ENCODE data around the gene LDB2. TPM values are rescaled to one million over a fixed set of nuclear protein-coding genes. Genes with fewer than 3 reads are reported as not detected.

Gene LDB2
- total RNA-seq, 1 experiment from 2014 or later = not detected

GRCh38 chr4:16555156-16555555 is 343.3 kb downstream of the LDB2 start:
- Histone ChIP-seq H3K79me2 (ENCODE audit: low read length) (no peaks in the 10 kb centered on the region), H2AFZ (ENCODE audit: low read length) (no peak overlapping the region), H3K4me2 (ENCODE audit: low read length) (no peak overlapping the region), H3K36me3 (ENCODE audit: low read depth, low read length) (no peaks in the 10 kb centered on the region), H3K27me3 (ENCODE audit: low read length) (no peaks in the 10 kb centered on the region), H3K9me2 (replicated peaks; ENCODE audit: low read length) (no peaks in the 10 kb centered on the region), H4K20me1 (ENCODE audit: low read length) (no peaks in the 10 kb centered on the region), H3K27ac (ENCODE audit: low read length) (no peak overlapping the region), H3F3A (ENCODE audit: low read length, unreplicated experiment) (no peaks in the 10 kb centered on the region), H3K4me3 (ENCODE audit: low read length) (no peak overlapping the region), H3K4me1 (ENCODE audit: insufficient read depth, low read length) (no peaks in the 10 kb centered on the region), H3K9me3 (ENCODE audit: low read length) (no peaks in the 10 kb centered on the region), H3K9ac (ENCODE audit: low read length) (no peak overlapping the region)
- no TSS peak for BruUV-seq (replicated peaks)
- ATAC-seq (no peak), DNase-seq (no peak)
- POLR2A ChIA-PET (ENCODE audit: unreplicated experiment) = no interaction called here
- intact Hi-C loops (cut with micrococcal nuclease) = no loop called here
- TF ChIP-seq EZH2 (IDR thresholded peaks at IDR 0.05; ENCODE audit: low read length, unreplicated experiment) = no peak
- no peak for TF ChIP-seq CTCF (conservative IDR thresholded peaks at IDR 0.05; ENCODE audit: low read depth, low read length)
- no peak for TF ChIP-seq EZH2phosphoT487 (IDR thresholded peaks at IDR 0.05; ENCODE audit: borderline replicate concordance, low read length)
- CTCF ChIA-PET = no interaction called here

GRCh38 chr4:16550531-16550930 is 347.9 kb downstream of the LDB2 start:
- Histone ChIP-seq H3K4me2 (ENCODE audit: low read length) (no peak overlapping the region), H2AFZ (ENCODE audit: low read length) (no peak overlapping the region), H4K20me1 (ENCODE audit: low read length) (no peaks in the 10 kb centered on the region), H3K27me3 (ENCODE audit: low read length) (no peaks in the 10 kb centered on the region), H3K4me3 (ENCODE audit: low read length) (no peak overlapping the region), H3K9me2 (replicated peaks; ENCODE audit: low read length) (no peaks in the 10 kb centered on the region), H3K27ac (ENCODE audit: low read length) (no peak overlapping the region), H3K79me2 (ENCODE audit: low read length) (no peaks in the 10 kb centered on the region), H3K9ac (ENCODE audit: low read length) (no peak overlapping the region), H3F3A (ENCODE audit: low read length, unreplicated experiment) (no peaks in the 10 kb centered on the region), H3K36me3 (ENCODE audit: low read depth, low read length) (no peaks in the 10 kb centered on the region), H3K4me1 (ENCODE audit: insufficient read depth, low read length) (no peaks in the 10 kb centered on the region), H3K9me3 (ENCODE audit: low read length) (no peaks in the 10 kb centered on the region)
- intact Hi-C loops (cut with micrococcal nuclease) = no loop called here
- CTCF ChIA-PET = no interaction called here
- TF ChIP-seq EZH2phosphoT487 (IDR thresholded peaks at IDR 0.05; ENCODE audit: borderline replicate concordance, low read length) = no peak
- no peak for TF ChIP-seq CTCF (conservative IDR thresholded peaks at IDR 0.05; ENCODE audit: low read depth, low read length)
- no peak for TF ChIP-seq EZH2 (IDR thresholded peaks at IDR 0.05; ENCODE audit: low read length, unreplicated experiment)
- DNase-seq = no peak
- BruUV-seq (replicated peaks) = no TSS peak
- ATAC-seq = no peak
- POLR2A ChIA-PET (ENCODE audit: unreplicated experiment) = no interaction called here

GRCh38 chr4:16545656-16546055 is 352.8 kb downstream of the LDB2 start:
- intact Hi-C loops (cut with micrococcal nuclease) = no loop called here
- Histone ChIP-seq H3K9me3 (ENCODE audit: low read length) (no peaks in the 10 kb centered on the region), H3K79me2 (ENCODE audit: low read length) (no peaks in the 10 kb centered on the region), H2AFZ (ENCODE audit: low read length) (no peak overlapping the region), H3K4me2 (ENCODE audit: low read length) (no peak overlapping the region), H3K9ac (ENCODE audit: low read length) (no peak overlapping the region), H3K4me3 (ENCODE audit: low read length) (no peak overlapping the region), H3K9me2 (replicated peaks; ENCODE audit: low read length) (no peaks in the 10 kb centered on the region), H3K27ac (ENCODE audit: low read length) (no peak overlapping the region), H3K36me3 (ENCODE audit: low read depth, low read length) (no peaks in the 10 kb centered on the region), H4K20me1 (ENCODE audit: low read length) (no peaks in the 10 kb centered on the region), H3F3A (ENCODE audit: low read length, unreplicated experiment) (no peaks in the 10 kb centered on the region), H3K27me3 (ENCODE audit: low read length) (no peaks in the 10 kb centered on the region), H3K4me1 (ENCODE audit: insufficient read depth, low read length) (no peaks in the 10 kb centered on the region)
- no TSS peak for BruUV-seq (replicated peaks)
- DNase-seq (no peak), ATAC-seq (no peak)
- ChIA-PET POLR2A (ENCODE audit: unreplicated experiment) (no interaction called here), CTCF (no interaction called here)
- TF ChIP-seq EZH2 (IDR thresholded peaks at IDR 0.05; ENCODE audit: low read length, unreplicated experiment) (no peak), CTCF (conservative IDR thresholded peaks at IDR 0.05; ENCODE audit: low read depth, low read length) (no peak), EZH2phosphoT487 (IDR thresholded peaks at IDR 0.05; ENCODE audit: borderline replicate concordance, low read length) (no peak)

All from PC-3 (cell line).